ENCODE data around the gene UEVLD. TPM values are rescaled to one million over a fixed set of nuclear protein-coding genes. Genes with fewer than 3 reads are reported as not detected.

The UEVLD gene
- total RNA-seq (2021; ENCODE audit: unreplicated experiment) (26.7 TPM), Bru-seq, nascent RNA (percentile 76 among the genes with signal in this experiment), BruChase-seq, experiment 1, labeled RNA remaining after a 2-hour chase (percentile 72 among the genes with signal in this experiment), BruChase-seq, experiment 2, labeled RNA remaining after a 6-hour chase (percentile 80 among the genes with signal in this experiment)
- 16.2 TPM for polyA plus RNA-seq (2012; ENCODE audit: insufficient read length)
- long read RNA-seq, full-length matches to known transcripts = 46 of 67 reads
- long read RNA-seq, partial matches to known transcripts = 1 of 67 reads
- long read RNA-seq, other reads (novel, unspliced or antisense) = 20 of 67 reads

DNA sequence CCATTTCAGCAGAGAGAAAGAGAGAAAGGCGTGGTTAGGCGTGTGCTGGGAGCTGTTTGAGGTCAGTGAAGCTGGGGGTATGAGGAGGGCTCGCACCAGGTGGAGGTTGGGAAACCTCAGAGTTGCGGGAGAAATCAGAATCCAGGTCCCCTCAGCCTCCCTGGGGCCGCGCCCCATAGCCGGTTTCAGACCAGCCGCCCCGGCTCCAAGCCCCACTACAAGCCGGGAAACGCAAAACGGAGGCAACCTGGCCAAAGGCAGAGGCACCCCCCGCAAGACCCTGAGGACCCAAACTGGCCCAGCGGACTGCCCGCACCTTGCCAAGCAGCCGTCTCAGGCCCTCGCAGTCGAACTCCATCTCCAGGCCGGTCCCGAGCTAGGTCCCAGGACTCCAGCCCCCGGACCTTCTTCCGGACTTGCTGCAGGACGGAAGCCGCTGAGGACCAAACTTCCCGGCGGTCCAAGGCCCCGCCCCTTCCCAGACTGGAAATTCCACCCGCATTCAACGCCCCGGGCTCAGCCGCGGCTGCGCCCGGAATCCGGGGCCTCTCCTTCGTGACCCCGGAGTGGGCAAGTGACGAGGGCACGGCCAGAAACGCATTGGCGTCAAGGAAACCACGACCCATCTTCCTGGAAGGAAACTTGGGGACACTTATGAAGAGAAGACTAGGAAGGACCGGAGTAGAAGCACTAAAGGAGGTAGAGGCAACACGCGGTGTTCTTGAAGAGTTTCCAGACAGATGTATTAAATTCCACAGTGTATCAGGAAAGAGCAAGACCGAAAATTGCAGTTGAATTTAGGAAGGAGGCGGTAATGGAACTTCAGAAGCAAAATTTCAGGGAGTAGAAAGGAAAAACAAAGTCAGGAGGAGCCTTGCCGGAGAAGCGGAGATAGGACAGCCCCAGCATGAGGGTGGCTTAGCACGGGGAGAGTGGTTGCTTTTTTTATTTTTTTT is at the start of gene UEVLD:
TSS of gene UEVLD (minus strand) at position 438 of the 956 bp plus-strand sequence. CDS start at position 358, 80 bp downstream.
- Histone ChIP-seq H3K27ac (ENCODE audit: low read length) (peak within 1 kb of the TSS; percentile 99), H3K4me3 (ENCODE audit: low read depth in 2 of 2, low read length in 2 of 2) (peak within 1 kb of the TSS; percentile 61 to 91), H3K9me3 (ENCODE audit: control insufficient read depth, insufficient read depth, low read depth, low read length) (no peaks in the 10 kb centered on the region), H3K4me1 (ENCODE audit: control insufficient read depth, insufficient read depth, low read length) (peaks cover 21% of the 10 kb centered on the region), H3K27me3 (ENCODE audit: control insufficient read depth, insufficient read depth, low read length) (no peaks in the 10 kb centered on the region), H3K36me3 (ENCODE audit: control insufficient read depth, insufficient read depth, low read length) (peaks cover 4% of the 10 kb centered on the region; the same call in 1 of the 2 replicates)
- BruUV-seq (replicated peaks) = no TSS peak
- intact Hi-C loops (cut with micrococcal nuclease; ENCODE audit: unreplicated experiment) = no loop called here
- in situ Hi-C loops (cut with HindIII; ENCODE audit: low pct_unique_long_range_greater_than_20kb, low sequenced_read_pairs) = no loop called here
- DNase-seq (ENCODE audit: low read depth, low spot score) = peak; percentile 30
- peak; percentile 97 for ATAC-seq
- TF ChIP-seq TCF7L2 (IDR thresholded peaks at IDR 0.05; ENCODE audit: low read depth, low read length) (0 out of 2 replicates have a peak, but pooled peaks have one; percentile 11), SIN3A (IDR thresholded peaks at IDR 0.05; ENCODE audit: borderline replicate concordance, insufficient read depth, low read depth, low read length) (peak; percentile 91), POLR2AphosphoS5 (IDR thresholded peaks at IDR 0.05; ENCODE audit: low read depth, low read length) (peak; percentile 91)
- TF ChIP-seq, protein P1, sequence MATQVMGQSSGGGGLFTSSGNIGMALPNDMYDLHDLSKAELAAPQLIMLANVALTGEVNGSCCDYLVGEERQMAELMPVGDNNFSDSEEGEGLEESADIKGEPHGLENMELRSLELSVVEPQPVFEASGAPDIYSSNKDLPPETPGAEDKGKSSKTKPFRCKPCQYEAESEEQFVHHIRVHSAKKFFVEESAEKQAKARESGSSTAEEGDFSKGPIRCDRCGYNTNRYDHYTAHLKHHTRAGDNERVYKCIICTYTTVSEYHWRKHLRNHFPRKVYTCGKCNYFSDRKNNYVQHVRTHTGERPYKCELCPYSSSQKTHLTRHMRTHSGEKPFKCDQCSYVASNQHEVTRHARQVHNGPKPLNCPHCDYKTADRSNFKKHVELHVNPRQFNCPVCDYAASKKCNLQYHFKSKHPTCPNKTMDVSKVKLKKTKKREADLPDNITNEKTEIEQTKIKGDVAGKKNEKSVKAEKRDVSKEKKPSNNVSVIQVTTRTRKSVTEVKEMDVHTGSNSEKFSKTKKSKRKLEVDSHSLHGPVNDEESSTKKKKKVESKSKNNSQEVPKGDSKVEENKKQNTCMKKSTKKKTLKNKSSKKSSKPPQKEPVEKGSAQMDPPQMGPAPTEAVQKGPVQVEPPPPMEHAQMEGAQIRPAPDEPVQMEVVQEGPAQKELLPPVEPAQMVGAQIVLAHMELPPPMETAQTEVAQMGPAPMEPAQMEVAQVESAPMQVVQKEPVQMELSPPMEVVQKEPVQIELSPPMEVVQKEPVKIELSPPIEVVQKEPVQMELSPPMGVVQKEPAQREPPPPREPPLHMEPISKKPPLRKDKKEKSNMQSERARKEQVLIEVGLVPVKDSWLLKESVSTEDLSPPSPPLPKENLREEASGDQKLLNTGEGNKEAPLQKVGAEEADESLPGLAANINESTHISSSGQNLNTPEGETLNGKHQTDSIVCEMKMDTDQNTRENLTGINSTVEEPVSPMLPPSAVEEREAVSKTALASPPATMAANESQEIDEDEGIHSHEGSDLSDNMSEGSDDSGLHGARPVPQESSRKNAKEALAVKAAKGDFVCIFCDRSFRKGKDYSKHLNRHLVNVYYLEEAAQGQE (IDR thresholded peaks at IDR 0.05; ENCODE audit: insufficient read depth in 1 of 2, low read depth in 2 of 2, low read length in 1 of 2) = peak in 1 of 2 experiments; percentile 64; a peak in 1 of 4 replicates
- TF ChIP-seq, protein P2, sequence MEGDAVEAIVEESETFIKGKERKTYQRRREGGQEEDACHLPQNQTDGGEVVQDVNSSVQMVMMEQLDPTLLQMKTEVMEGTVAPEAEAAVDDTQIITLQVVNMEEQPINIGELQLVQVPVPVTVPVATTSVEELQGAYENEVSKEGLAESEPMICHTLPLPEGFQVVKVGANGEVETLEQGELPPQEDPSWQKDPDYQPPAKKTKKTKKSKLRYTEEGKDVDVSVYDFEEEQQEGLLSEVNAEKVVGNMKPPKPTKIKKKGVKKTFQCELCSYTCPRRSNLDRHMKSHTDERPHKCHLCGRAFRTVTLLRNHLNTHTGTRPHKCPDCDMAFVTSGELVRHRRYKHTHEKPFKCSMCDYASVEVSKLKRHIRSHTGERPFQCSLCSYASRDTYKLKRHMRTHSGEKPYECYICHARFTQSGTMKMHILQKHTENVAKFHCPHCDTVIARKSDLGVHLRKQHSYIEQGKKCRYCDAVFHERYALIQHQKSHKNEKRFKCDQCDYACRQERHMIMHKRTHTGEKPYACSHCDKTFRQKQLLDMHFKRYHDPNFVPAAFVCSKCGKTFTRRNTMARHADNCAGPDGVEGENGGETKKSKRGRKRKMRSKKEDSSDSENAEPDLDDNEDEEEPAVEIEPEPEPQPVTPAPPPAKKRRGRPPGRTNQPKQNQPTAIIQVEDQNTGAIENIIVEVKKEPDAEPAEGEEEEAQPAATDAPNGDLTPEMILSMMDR (IDR thresholded peaks at IDR 0.05) = no peak
- CTCF ChIA-PET = interaction anchor here (0.6 kb wide), 1 partner anchor 52 kb away, joined by 3 read pairs; no protein-coding TSS in a partner anchor
- POLR2A ChIA-PET = interaction anchor here (0.6 kb wide), 1 partner anchor 39 kb away, joined by 3 read pairs; no protein-coding TSS in a partner anchor

DNA sequence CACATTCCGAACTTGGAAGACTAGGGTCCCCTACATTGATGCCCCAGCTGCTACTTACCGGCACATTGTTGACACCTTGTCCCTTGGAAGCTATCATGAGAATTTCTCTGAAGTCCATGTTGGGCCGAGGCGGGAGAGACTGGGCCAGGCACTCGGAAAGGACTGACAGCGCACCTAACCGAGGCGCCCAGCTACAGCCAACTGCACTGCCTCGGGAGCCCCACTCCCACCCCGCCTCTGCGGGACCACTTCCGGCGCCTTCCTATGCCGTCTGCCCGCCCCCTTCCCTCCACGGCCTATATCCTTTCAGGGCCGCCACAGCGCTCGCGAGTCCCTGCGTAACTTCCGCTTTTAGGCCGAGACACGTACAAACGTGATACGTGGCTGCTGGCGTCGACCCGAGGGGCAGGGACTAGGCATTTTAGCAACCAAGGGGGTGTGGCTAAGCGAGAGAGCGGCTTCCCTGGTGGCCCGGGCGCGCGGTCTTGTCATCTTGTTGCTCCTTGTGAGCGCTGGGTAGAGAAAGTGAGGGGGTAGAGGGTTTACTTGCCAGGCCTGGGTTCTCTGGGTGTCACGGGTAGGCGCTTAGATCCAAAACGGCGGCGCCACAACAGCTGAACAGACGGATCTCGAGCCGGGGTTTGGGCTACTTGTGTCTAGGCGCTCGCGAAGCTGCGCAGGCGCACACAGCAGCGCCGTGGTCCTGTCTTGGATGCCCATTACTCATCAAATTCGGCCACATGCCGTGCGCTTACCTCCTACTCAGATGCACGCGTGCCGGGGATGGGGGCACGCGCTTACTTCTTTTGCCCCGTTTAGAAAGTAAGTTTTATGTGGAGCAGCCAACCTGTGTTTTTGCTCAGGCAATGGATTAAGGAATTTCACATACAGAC is 45.9 kb upstream of the UEVLD start, which contains the start of gene SPTY2D1:
TSS of gene SPTY2D1 (minus strand) at position 203 of the 893 bp plus-strand sequence. CDS start at position 118, 85 bp downstream.
- Histone ChIP-seq H3K4me1 (ENCODE audit: control insufficient read depth, insufficient read depth, low read length) (peaks cover 8% of the 10 kb centered on the region), H3K9me3 (ENCODE audit: control insufficient read depth, insufficient read depth, low read depth, low read length) (no peaks in the 10 kb centered on the region), H3K4me3 (ENCODE audit: low read depth in 2 of 2, low read length in 2 of 2) (peak within 1 kb of the TSS; percentile 97 to 99), H3K27me3 (ENCODE audit: control insufficient read depth, insufficient read depth, low read length) (no peaks in the 10 kb centered on the region), H3K27ac (ENCODE audit: low read length) (peak within 1 kb of the TSS; percentile 93), H3K36me3 (ENCODE audit: control insufficient read depth, insufficient read depth, low read length) (peaks cover 4% of the 10 kb centered on the region; the same call in 1 of the 2 replicates)
- ATAC-seq = peak; percentile 100
- TF ChIP-seq POLR2AphosphoS5 (IDR thresholded peaks at IDR 0.05; ENCODE audit: low read depth, low read length) (peak; percentile 97), TCF7L2 (IDR thresholded peaks at IDR 0.05; ENCODE audit: low read depth, low read length) (peak; percentile 52; the same call in 1 of the 2 replicates), SIN3A (IDR thresholded peaks at IDR 0.05; ENCODE audit: borderline replicate concordance, insufficient read depth, low read depth, low read length) (peak; percentile 96; the same call in 1 of the 2 replicates)
- TF ChIP-seq, protein P1 (IDR thresholded peaks at IDR 0.05; ENCODE audit: insufficient read depth in 1 of 2, low read depth in 2 of 2, low read length in 1 of 2) = no peak
- TF ChIP-seq, protein P2 (IDR thresholded peaks at IDR 0.05) = no peak
- TSS peak; percentile 99 for BruUV-seq (replicated peaks)
- ChIA-PET CTCF (interaction anchor here (0.5 to 0.9 kb wide), 2 partner anchors 24 to 88 kb away, joined by 3 to 4 read pairs; no protein-coding TSS in a partner anchor), POLR2A (interaction anchor here (0.5 to 0.7 kb wide), 3 partner anchors 52 to 1508 kb away, joined by 3 to 6 read pairs (median 4); no protein-coding TSS in a partner anchor)
- peak; percentile 88 for DNase-seq (ENCODE audit: low read depth, low spot score)
- in situ Hi-C loops (cut with HindIII; ENCODE audit: low pct_unique_long_range_greater_than_20kb, low sequenced_read_pairs) = no loop called here
- intact Hi-C loops (cut with micrococcal nuclease; ENCODE audit: unreplicated experiment) = no loop called here

Measured in Panc1 (cell line).